Endodermal cell (in vitro differentiated cells): ENCODE measurements around the gene PITX2. TPM values are rescaled to one million over a fixed set of nuclear protein-coding genes. Genes with fewer than 3 reads are reported as not detected.

Source experiments
- DNase-seq: peaks from one replicate; pipeline ENCODE4 v3.0.0-alpha.2; 2017
- H3K27ac ChIP-seq: 2 replicates; pipeline ENCODE4 v1.5.1; 2013; ENCODE audit warnings: mild to moderate bottlenecking, low read depth, low read length, moderate library complexity
- H3K27me3 ChIP-seq: 2 replicates; pipeline ENCODE4 v1.6.1; 2013; ENCODE audit warnings: mild to moderate bottlenecking, low read length, moderate library complexity; ENCODE audit not compliant: insufficient read depth, control insufficient read depth, poor library complexity, severe bottlenecking
- H3K36me3 ChIP-seq: 2 replicates; pipeline ENCODE4 v1.7.0; 2013; ENCODE audit warnings: mild to moderate bottlenecking, low read length, moderate library complexity; ENCODE audit not compliant: control insufficient read depth, insufficient read depth
- H3K4me1 ChIP-seq: one replicate; pipeline ENCODE4 v1.7.0; 2013; ENCODE audit warnings: low read length; ENCODE audit not compliant: control insufficient read depth, insufficient read depth
- H3K4me3 ChIP-seq: 2 replicates; pipeline ENCODE4 v1.5.1; 2013; ENCODE audit warnings: mild to moderate bottlenecking, low read length, moderate library complexity
- H3K9ac ChIP-seq: 2 replicates; pipeline ENCODE4 v1.6.1; 2013; ENCODE audit warnings: mild to moderate bottlenecking, low read length, moderate library complexity; ENCODE audit not compliant: poor library complexity, severe bottlenecking; ENCODE audit errors: extremely low read depth
- H3K9me3 ChIP-seq: 2 replicates; pipeline ENCODE4 v1.6.1; 2013; ENCODE audit warnings: mild to moderate bottlenecking, low read length, moderate library complexity; ENCODE audit not compliant: control insufficient read depth
- H3K27ac Mint-ChIP-seq: 2 replicates; pipeline ENCODE4 v1.8.0; 2020; ENCODE audit warnings: mixed read lengths
- H3K27me3 Mint-ChIP-seq: 2 replicates; pipeline ENCODE4 v1.8.0; 2021; ENCODE audit warnings: mild to moderate bottlenecking, mixed read lengths; ENCODE audit not compliant: insufficient read depth
- H3K36me3 Mint-ChIP-seq: 2 replicates; pipeline ENCODE4 v1.8.0; 2020; ENCODE audit warnings: low read depth, mixed read lengths
- H3K4me1 Mint-ChIP-seq: 2 replicates; pipeline ENCODE4 v1.8.0; 2020; ENCODE audit warnings: mixed read lengths
- H3K4me3 Mint-ChIP-seq: 2 replicates; pipeline ENCODE4 v1.8.0; 2020; ENCODE audit warnings: mild to moderate bottlenecking, moderate library complexity, mixed read lengths
- H3K9me3 Mint-ChIP-seq: 2 replicates; pipeline ENCODE4 v1.8.0; 2020; ENCODE audit warnings: mild to moderate bottlenecking, mixed read lengths
- CTCF ChIP-seq: fragments of 200-600 bp; sonication (generic); conservative IDR thresholded peaks from 2 replicates; pipeline ENCODE4 v1.5.0; 2021; ENCODE audit warnings: antibody characterized with exemption, mild to moderate bottlenecking
- WGBS, 2 experiments: methylation state at CpG; one replicate each; pipeline versions ENCODE4 v1.1.5 to v1.1.7; 2013; ENCODE audit warnings: missing lambda C conversion rate in 2 of 2, mixed read lengths in 1 of 2; ENCODE audit not compliant: insufficient coverage in 1 of 2, insufficient read length in 1 of 2; 5-methylcytosine and 5-hydroxymethylcytosine counted together
- total RNA-seq, 2 donors: library from RNA; stranded (reverse); fragmentation: NEBNext Ultra II Directional in 1 of 2; extraction: Animal tissue kit (Norgen Biotek cat#: 25700) in 1 of 2; gene quantifications; 2 replicates in 1 of 2; 3 replicates in 1 of 2; pipeline ENCODE4 v1.2.1, GENCODE V29; 2021

Gene PITX2
- total RNA-seq, 2 donors from 2014 or later: 28.8 to 32.7 TPM

- peak overlapping the region; percentile 52 for H3K4me3 Mint-ChIP-seq
- H3K27me3 Mint-ChIP-seq: peaks cover 87% of the 10 kb centered on the region
- Histone ChIP-seq H3K4me3 (peak overlapping the region; percentile 79), H3K4me1 (peaks cover 4% of the 10 kb centered on the region), H3K36me3 (no peaks in the 10 kb centered on the region), H3K9me3 (no peaks in the 10 kb centered on the region), H3K9ac (peak overlapping the region; percentile 4), H3K27me3 (peaks cover 88% of the 10 kb centered on the region), H3K27ac (no peak overlapping the region)
- H3K36me3 Mint-ChIP-seq: no peaks in the 10 kb centered on the region
- H3K27ac Mint-ChIP-seq: no peak overlapping the region
- no peak for TF ChIP-seq CTCF
- H3K9me3 Mint-ChIP-seq: no peaks in the 10 kb centered on the region
- 0 to 1% methylated on average over 13 to 34 of the region's 34 CpGs for WGBS, 2 experiments
- peak; percentile 80 for DNase-seq
- H3K4me1 Mint-ChIP-seq: peaks cover 56% of the 10 kb centered on the region
These were observed 16.6 kb upstream of the PITX2 start for GRCh38 chr4:110639207-110640090.

- H3K4me1 ChIP-seq: peaks cover 7% of the 10 kb centered on the region
These were observed 15.3 kb upstream of the PITX2 start for GRCh38 chr4:110638089-110638746.

More at GRCh38 chr4:110638089-110638746, 15.3 kb upstream of the PITX2 start:
- Mint-ChIP-seq H3K27ac (no peak overlapping the region), H3K36me3 (no peaks in the 10 kb centered on the region), H3K27me3 (peaks cover 88% of the 10 kb centered on the region), H3K4me1 (peaks cover 57% of the 10 kb centered on the region), H3K4me3 (peak overlapping the region; percentile 78), H3K9me3 (no peaks in the 10 kb centered on the region)
- WGBS, 2 experiments: 7 to 10% methylated on average over 5 to 10 of the region's 10 CpGs
- no peak for DNase-seq
- Histone ChIP-seq H3K27me3 (peaks cover 88% of the 10 kb centered on the region), H3K9ac (no peak overlapping the region), H3K27ac (no peak overlapping the region), H3K36me3 (no peaks in the 10 kb centered on the region), H3K4me3 (peak overlapping the region; percentile 82), H3K9me3 (no peaks in the 10 kb centered on the region)
- no peak for TF ChIP-seq CTCF
